MCF 10A (cell line): Measurements from ENCODE around the gene PKNOX2. TPM values are rescaled to one million over a fixed set of nuclear protein-coding genes. Genes with fewer than 3 reads are reported as not detected.
A peak's percentile ranks its signal among the peaks of the same experiment; 100 is the strongest.

Experiments
- BruUV-seq: library from RNA; stranded (reverse); fragments of 400-500 nt; replicated peaks from 2 replicates; lab custom pipeline; 2021; lab: Mats Ljungman, UMichigan
- CTCF ChIA-PET: fragments of 300-600 bp; sonication (Branson Sonifier 250); formaldehyde crosslinking; extraction: SDS; loops from one replicate; lab custom pipeline; 2021; ENCODE audit warnings: antibody characterized with exemption, inconsistent platforms; lab: Yijun Ruan, JAX
- POLR2A ChIA-PET: fragments of 300-600, 350-650 bp; sonication (Branson Sonifier 250); formaldehyde crosslinking; extraction: SDS; loops from one replicate; lab custom pipeline; 2020; ENCODE audit warnings: antibody characterized with exemption, inconsistent platforms; lab: Yijun Ruan, JAX
- DNase-seq: peaks from one replicate; pipeline ENCODE4 v3.0.0-alpha.2; 2018; ENCODE audit not compliant: unreplicated experiment
- H3K27ac Mint-ChIP-seq: one replicate; pipeline ENCODE4 v1.8.0; 2022; ENCODE audit warnings: mild to moderate bottlenecking, low read depth, mixed read lengths; ENCODE audit not compliant: unreplicated experiment
- H3K27me3 Mint-ChIP-seq: one replicate; pipeline ENCODE4 v1.8.0; 2022; ENCODE audit warnings: mixed read lengths; ENCODE audit not compliant: insufficient read depth, unreplicated experiment
- H3K36me3 Mint-ChIP-seq: one replicate; pipeline ENCODE4 v1.8.0; 2022; ENCODE audit warnings: mild to moderate bottlenecking, moderate library complexity, mixed read lengths; ENCODE audit not compliant: insufficient read depth, unreplicated experiment
- H3K4me1 Mint-ChIP-seq: one replicate; pipeline ENCODE4 v1.8.0; 2022; ENCODE audit warnings: mixed read lengths; ENCODE audit not compliant: insufficient read depth, unreplicated experiment
- H3K4me3 Mint-ChIP-seq: one replicate; pipeline ENCODE4 v1.8.0; 2022; ENCODE audit warnings: mild to moderate bottlenecking, moderate library complexity, mixed read lengths; ENCODE audit not compliant: unreplicated experiment
- H3K9me3 Mint-ChIP-seq: one replicate; pipeline ENCODE4 v1.8.0; 2022; ENCODE audit warnings: mixed read lengths; ENCODE audit not compliant: unreplicated experiment
- intact Hi-C: fragments of 100-400 bp; cut with micrococcal nuclease; formaldehyde crosslinking; loops from 2 replicates; pipeline ENCODE4 v1.14.1; 2022
- total RNA-seq: library from RNA; stranded (reverse); gene quantifications from 2 replicates; pipeline ENCODE4 v1.2.3, GENCODE V29; 2022
- TF ChIP-seq, protein P1 (sequence below): fragments of 200-600 bp; IDR thresholded peaks from one replicate; pipeline ENCODE4 v1.8.0; 2022; ENCODE audit warnings: antibody characterized with exemption, mild to moderate bottlenecking; ENCODE audit not compliant: unreplicated experiment

The PKNOX2 gene
- total RNA-seq, 1 experiment from 2014 or later = not detected

DNA sequence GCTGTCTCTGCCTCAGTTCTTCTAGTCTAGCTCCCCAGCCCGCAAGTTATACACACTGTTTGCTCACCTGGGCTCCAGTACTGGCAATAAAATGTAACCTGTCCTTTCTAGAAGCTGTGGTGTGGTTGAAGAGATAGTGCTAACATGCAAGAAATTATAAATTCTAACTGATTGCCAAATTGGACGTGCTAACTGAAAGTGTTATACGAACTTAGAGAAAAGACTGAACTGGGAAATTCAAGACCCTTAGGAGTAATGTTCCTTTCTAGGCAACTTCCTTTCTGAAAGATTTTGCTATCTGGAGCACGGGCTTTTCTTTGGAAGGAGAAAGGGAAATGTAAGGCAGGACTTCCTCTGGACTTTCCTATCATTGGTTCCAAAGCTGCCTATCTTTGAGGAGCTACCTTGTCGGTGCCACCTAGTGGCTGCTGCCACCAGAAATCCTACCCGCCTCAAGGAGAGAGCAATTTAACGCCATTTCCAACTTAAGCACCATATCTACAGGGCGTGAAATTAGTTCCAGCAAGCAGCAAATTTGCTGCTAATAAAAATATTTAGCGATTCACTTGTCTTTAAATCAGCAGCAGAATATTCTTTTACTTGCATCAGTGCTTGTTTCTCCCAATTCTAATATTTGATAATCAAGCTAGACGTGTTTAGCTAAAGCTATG is 40.5 kb upstream of the PKNOX2 start:
- BruUV-seq = no TSS peak
- Mint-ChIP-seq H3K4me3 (no peak overlapping the region), H3K27ac (no peak overlapping the region), H3K4me1 (no peaks in the 10 kb centered on the region), H3K27me3 (no peaks in the 10 kb centered on the region), H3K9me3 (no peaks in the 10 kb centered on the region), H3K36me3 (no peaks in the 10 kb centered on the region)
- POLR2A ChIA-PET = interaction anchor here (0.6 to 1.3 kb wide), 2 partner anchors 11 to 153 kb away, joined by 3 read pairs; no protein-coding TSS in a partner anchor
- CTCF ChIA-PET = interaction anchor here (0.6 to 3.5 kb wide), 9 partner anchors 11 to 153 kb away, joined by 3 to 34 read pairs (median 3); partner anchors contain the start of gene TMEM218
- TF ChIP-seq, protein P1, sequence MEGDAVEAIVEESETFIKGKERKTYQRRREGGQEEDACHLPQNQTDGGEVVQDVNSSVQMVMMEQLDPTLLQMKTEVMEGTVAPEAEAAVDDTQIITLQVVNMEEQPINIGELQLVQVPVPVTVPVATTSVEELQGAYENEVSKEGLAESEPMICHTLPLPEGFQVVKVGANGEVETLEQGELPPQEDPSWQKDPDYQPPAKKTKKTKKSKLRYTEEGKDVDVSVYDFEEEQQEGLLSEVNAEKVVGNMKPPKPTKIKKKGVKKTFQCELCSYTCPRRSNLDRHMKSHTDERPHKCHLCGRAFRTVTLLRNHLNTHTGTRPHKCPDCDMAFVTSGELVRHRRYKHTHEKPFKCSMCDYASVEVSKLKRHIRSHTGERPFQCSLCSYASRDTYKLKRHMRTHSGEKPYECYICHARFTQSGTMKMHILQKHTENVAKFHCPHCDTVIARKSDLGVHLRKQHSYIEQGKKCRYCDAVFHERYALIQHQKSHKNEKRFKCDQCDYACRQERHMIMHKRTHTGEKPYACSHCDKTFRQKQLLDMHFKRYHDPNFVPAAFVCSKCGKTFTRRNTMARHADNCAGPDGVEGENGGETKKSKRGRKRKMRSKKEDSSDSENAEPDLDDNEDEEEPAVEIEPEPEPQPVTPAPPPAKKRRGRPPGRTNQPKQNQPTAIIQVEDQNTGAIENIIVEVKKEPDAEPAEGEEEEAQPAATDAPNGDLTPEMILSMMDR = no peak
- intact Hi-C loops = no loop called here
- DNase-seq = peak; percentile 56

DNA sequence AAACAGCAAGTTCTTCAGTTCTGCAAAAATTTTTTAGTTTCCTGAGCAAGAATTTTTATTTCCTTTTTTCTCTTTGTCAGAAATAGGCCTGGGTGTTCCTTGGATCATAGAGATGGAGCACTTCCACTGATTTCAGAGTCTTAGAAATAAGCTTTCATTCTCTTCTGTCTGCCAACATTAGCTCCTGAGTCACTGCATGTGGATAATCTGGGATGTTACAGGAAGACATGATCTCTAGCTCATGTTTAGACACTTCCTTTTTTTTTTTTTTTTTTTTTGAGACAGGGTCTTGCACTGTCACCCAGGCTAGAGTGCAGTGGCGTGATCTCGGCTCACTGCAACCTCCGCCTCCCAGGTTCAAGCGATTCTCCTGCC is 39.9 kb upstream of the PKNOX2 start:
- POLR2A ChIA-PET = interaction anchor here (0.6 to 1.3 kb wide), 2 partner anchors 12 to 153 kb away, joined by 3 read pairs; no protein-coding TSS in a partner anchor
- CTCF ChIA-PET = interaction anchor here (0.6 to 3.5 kb wide), 10 partner anchors 12 to 693 kb away, joined by 3 to 34 read pairs (median 3); partner anchors contain the start of gene TMEM218
- H3K27ac Mint-ChIP-seq = no peak overlapping the region
- H3K27me3 Mint-ChIP-seq = no peaks in the 10 kb centered on the region
- no peaks in the 10 kb centered on the region for H3K4me1 Mint-ChIP-seq
- H3K36me3 Mint-ChIP-seq = no peaks in the 10 kb centered on the region
- BruUV-seq = no TSS peak
- intact Hi-C loops = no loop called here
- no peaks in the 10 kb centered on the region for H3K9me3 Mint-ChIP-seq
- no peak for DNase-seq
- no peak overlapping the region for H3K4me3 Mint-ChIP-seq
- TF ChIP-seq, protein P1 = no peak

DNA sequence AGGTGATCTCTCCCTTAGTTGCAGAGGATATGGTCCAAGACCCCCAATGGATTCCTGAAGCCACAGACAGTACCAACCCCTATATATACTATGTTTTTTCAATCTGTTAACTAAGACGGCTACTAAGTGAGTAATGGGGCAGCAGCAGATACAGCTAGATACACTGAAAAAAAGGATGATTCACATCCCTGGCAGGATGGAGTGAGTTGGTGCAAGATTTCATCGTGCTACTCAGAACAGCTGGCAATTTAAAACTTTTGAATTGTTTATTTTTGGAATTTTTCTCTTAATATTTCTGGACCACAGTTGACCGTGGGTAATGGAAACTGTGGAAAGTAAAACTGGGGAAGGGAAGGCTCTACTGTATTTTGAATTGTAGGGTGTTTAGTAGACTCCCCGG is 36.1 kb upstream of the PKNOX2 start:
- CTCF ChIA-PET = interaction anchor here (0.6 to 1.4 kb wide), 3 partner anchors 67 to 277 kb away, joined by 3 to 4 read pairs (median 4); no protein-coding TSS in a partner anchor
- TF ChIP-seq, protein P1 = no peak
- intact Hi-C loops = no loop called here
- Mint-ChIP-seq H3K36me3 (no peaks in the 10 kb centered on the region), H3K4me1 (no peaks in the 10 kb centered on the region), H3K27ac (no peak overlapping the region), H3K27me3 (no peaks in the 10 kb centered on the region), H3K9me3 (no peaks in the 10 kb centered on the region), H3K4me3 (no peak overlapping the region)
- peak; percentile 22 for DNase-seq
- BruUV-seq = no TSS peak
- POLR2A ChIA-PET = no interaction called here

DNA sequence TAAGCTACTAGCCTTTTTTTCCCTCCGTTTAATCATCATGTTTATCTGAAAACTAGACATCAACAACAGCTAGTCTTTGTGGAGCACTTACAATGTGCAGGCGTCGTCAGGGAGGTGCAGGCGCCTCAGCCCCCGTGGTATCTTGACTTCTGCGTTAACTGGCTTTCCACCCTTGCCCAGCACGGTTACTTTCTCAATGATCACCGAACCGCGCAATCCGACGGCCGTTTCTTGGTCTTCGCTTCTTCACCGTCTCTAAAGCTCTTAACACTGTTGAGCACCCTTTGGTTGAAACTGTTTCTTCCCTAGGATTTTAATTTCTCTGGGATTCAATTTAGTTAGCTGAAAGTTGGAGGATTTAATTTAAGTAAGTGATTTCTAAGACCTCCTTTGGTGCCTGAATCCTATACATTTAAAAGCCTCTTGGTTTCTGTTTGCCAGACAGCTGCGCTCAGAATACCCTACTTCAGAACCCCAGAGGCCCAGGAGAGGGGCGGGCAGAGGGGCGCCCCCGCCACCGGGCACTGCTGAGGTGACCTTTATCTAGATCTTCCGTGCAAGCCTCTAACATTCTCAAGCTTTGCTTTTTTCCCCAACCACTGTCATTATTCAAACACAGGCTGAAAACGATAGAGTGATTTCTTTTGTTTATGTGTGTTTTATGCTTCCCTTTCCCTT is 35.1 kb upstream of the PKNOX2 start:
- no TSS peak for BruUV-seq
- CTCF ChIA-PET = interaction anchor here (0.6 to 1.4 kb wide), 9 partner anchors 11 to 917 kb away, joined by 3 to 11 read pairs (median 4); no protein-coding TSS in a partner anchor
- H3K9me3 Mint-ChIP-seq = no peaks in the 10 kb centered on the region

More for the DNA sequence above, 35.1 kb upstream of the PKNOX2 start:
- no peaks in the 10 kb centered on the region for H3K27me3 Mint-ChIP-seq
- no peak overlapping the region for H3K27ac Mint-ChIP-seq
- DNase-seq = no peak
- POLR2A ChIA-PET = interaction anchor here (1.3 kb wide), 1 partner anchor 18 kb away, joined by 4 read pairs; the partner anchor contains the start of gene TMEM218
- H3K4me3 Mint-ChIP-seq = no peak overlapping the region
- H3K36me3 Mint-ChIP-seq = no peaks in the 10 kb centered on the region
- TF ChIP-seq, protein P1 = no peak
- intact Hi-C loops = no loop called here
- no peaks in the 10 kb centered on the region for H3K4me1 Mint-ChIP-seq
